ENCODE measurements around the gene IQCC.

DNA sequence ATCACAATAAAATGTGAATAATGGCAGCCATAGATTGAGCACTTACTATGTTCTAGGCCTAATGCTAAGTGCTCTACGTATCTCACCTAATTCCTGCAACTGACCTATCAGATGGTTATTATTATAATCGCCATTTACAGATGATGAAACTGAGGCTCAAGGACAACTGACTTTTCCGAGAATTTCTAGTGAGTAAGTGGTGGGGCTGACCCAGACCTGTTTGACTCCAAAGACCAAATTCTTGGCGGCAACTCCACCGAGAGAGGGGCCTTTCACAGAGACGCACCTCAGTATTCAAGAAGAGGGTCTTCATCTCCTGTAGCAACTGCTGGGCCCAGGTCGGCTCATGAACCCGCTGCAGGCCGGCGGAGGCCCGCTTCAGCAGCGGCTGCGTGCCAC lies 16.1 kb downstream of the IQCC start:
- TF ChIP-seq, protein P1, sequence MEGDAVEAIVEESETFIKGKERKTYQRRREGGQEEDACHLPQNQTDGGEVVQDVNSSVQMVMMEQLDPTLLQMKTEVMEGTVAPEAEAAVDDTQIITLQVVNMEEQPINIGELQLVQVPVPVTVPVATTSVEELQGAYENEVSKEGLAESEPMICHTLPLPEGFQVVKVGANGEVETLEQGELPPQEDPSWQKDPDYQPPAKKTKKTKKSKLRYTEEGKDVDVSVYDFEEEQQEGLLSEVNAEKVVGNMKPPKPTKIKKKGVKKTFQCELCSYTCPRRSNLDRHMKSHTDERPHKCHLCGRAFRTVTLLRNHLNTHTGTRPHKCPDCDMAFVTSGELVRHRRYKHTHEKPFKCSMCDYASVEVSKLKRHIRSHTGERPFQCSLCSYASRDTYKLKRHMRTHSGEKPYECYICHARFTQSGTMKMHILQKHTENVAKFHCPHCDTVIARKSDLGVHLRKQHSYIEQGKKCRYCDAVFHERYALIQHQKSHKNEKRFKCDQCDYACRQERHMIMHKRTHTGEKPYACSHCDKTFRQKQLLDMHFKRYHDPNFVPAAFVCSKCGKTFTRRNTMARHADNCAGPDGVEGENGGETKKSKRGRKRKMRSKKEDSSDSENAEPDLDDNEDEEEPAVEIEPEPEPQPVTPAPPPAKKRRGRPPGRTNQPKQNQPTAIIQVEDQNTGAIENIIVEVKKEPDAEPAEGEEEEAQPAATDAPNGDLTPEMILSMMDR (IDR thresholded peaks at IDR 0.05) = no peak
- no peak for TF ChIP-seq POLR2A (IDR thresholded peaks at IDR 0.05)

Data from Peyer's patch (tissue), 4 donors.